Smooth muscle cell (in vitro differentiated cells): ENCODE measurements around the gene KIF26B. TPM values are rescaled to one million over a fixed set of nuclear protein-coding genes. Genes with fewer than 3 reads are reported as not detected.

ENCODE experiments used
- DNase-seq: peaks from one replicate; lab custom pipeline; 2025; ENCODE audit not compliant: unreplicated experiment; lab: John Stamatoyannopoulos, UW
- H2AFZ ChIP-seq: fragments of 200-600 bp; sonication (generic); 2 replicates; pipeline ENCODE4 v1.6.0; 2016; ENCODE audit warnings: antibody characterized with exemption, low read depth, mild to moderate bottlenecking
- H3F3A ChIP-seq: fragments of 200-600 bp; sonication (generic); 2 replicates; pipeline ENCODE4 v1.6.0; 2017; ENCODE audit warnings: antibody characterized with exemption, low read depth
- H3K27ac ChIP-seq: fragments of 200-600 bp; sonication (generic); 2 replicates; pipeline ENCODE4 v1.5.1; 2016; ENCODE audit warnings: low read depth, mild to moderate bottlenecking
- H3K27me3 ChIP-seq: fragments of 200-600 bp; sonication (generic); 2 replicates; pipeline ENCODE4 v1.6.1; 2016; ENCODE audit warnings: low read depth, mild to moderate bottlenecking
- H3K36me3 ChIP-seq: fragments of 200-600 bp; sonication (generic); 2 replicates; pipeline ENCODE4 v1.5.1; 2016; ENCODE audit warnings: low read depth
- H3K4me1 ChIP-seq: fragments of 200-600 bp; sonication (generic); 2 replicates; pipeline ENCODE4 v1.5.1; 2016; ENCODE audit warnings: low read depth
- H3K4me2 ChIP-seq: fragments of 200-600 bp; sonication (generic); 2 replicates; pipeline ENCODE4 v1.6.0; 2016; ENCODE audit warnings: mild to moderate bottlenecking
- H3K4me3 ChIP-seq: fragments of 200-600 bp; sonication (generic); 2 replicates; pipeline ENCODE4 v1.5.1; 2016; ENCODE audit warnings: mild to moderate bottlenecking
- H3K79me2 ChIP-seq: fragments of 200-600 bp; sonication (generic); 2 replicates; pipeline ENCODE4 v1.6.0; 2016; ENCODE audit warnings: low read depth, mild to moderate bottlenecking
- H3K9ac ChIP-seq: fragments of 200-600 bp; sonication (generic); 2 replicates; pipeline ENCODE4 v1.6.0; 2016; ENCODE audit warnings: low read depth
- H3K9me3 ChIP-seq: fragments of 200-600 bp; sonication (generic); replicated peaks from 2 replicates; pipeline ENCODE4 v1.5.1; 2016; ENCODE audit warnings: low read depth
- H4K20me1 ChIP-seq: fragments of 200-600 bp; sonication (generic); 2 replicates; pipeline ENCODE4 v1.6.0; 2016; ENCODE audit warnings: low read depth
- WGBS: methylation state at CpG from one replicate; pipeline ENCODE4 v1.1.7; 2016; ENCODE audit warnings: low lambda C conversion rate; 5-methylcytosine and 5-hydroxymethylcytosine counted together
- polyA plus RNA-seq: library from polyadenylated mRNA; unstranded; fragments of >200 nt; fragmentation: Nextera tagmentation; extraction: Ambion mirVana; gene quantifications from 2 replicates; pipeline ENCODE4 v1.2.1, GENCODE V29; 2016
- total RNA-seq: library from RNA; depleted of rRNA; stranded (reverse); fragments of >200 nt; gene quantifications from 2 replicates; pipeline ENCODE4 v1.2.3, GENCODE V29; 2014
- TF ChIP-seq, protein P1 (sequence below): fragments of 200-600 bp; sonication (generic); IDR thresholded peaks from 2 replicates; pipeline ENCODE4 v1.5.1; 2017; ENCODE audit warnings: borderline replicate concordance, mild to moderate bottlenecking, antibody characterized with exemption; ENCODE audit not compliant: insufficient read depth, poor library complexity, severe bottlenecking

Gene KIF26B
- total and polyA plus RNA-seq, 2 experiments from 2014 or later = 24.9 to 43.3 TPM

DNA sequence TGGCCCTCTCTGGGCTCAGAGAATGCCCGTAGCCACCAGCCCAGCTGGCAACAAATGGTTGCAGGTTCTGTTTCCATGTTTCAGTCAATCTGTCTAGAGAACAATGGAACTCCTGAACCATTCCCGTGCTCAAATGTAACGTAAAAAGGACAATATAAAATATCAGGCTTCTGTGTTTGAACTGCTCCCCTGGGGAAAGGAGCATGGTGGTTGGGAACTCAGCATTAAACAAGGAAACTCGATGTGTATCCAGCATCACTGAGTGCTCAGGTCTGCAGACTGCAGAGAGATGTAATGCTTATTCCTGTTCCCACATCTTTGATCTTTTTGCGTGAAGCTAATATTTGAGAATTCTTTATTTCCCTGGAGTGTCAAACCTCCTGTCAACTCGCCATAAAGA lies 326.5 kb downstream of the KIF26B start:
- H3K27me3 ChIP-seq = no peaks in the 10 kb centered on the region
- H3K9ac ChIP-seq = no peak overlapping the region
- no peaks in the 10 kb centered on the region for H3K9me3 ChIP-seq
- TF ChIP-seq, protein P1, sequence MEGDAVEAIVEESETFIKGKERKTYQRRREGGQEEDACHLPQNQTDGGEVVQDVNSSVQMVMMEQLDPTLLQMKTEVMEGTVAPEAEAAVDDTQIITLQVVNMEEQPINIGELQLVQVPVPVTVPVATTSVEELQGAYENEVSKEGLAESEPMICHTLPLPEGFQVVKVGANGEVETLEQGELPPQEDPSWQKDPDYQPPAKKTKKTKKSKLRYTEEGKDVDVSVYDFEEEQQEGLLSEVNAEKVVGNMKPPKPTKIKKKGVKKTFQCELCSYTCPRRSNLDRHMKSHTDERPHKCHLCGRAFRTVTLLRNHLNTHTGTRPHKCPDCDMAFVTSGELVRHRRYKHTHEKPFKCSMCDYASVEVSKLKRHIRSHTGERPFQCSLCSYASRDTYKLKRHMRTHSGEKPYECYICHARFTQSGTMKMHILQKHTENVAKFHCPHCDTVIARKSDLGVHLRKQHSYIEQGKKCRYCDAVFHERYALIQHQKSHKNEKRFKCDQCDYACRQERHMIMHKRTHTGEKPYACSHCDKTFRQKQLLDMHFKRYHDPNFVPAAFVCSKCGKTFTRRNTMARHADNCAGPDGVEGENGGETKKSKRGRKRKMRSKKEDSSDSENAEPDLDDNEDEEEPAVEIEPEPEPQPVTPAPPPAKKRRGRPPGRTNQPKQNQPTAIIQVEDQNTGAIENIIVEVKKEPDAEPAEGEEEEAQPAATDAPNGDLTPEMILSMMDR = no peak
- H3K4me1 ChIP-seq = peaks cover 4% of the 10 kb centered on the region
- peaks cover 12% of the 10 kb centered on the region for H3F3A ChIP-seq
- H2AFZ ChIP-seq = no peak overlapping the region
- H3K4me3 ChIP-seq = no peak overlapping the region
- H4K20me1 ChIP-seq = peaks cover 86% of the 10 kb centered on the region
- H3K36me3 ChIP-seq = no peaks in the 10 kb centered on the region
- H3K79me2 ChIP-seq = peaks cover 37% of the 10 kb centered on the region
- H3K27ac ChIP-seq = no peak overlapping the region
- no peak for DNase-seq
- no peak overlapping the region for H3K4me2 ChIP-seq
- 67% methylated on average over 6 of the region's 6 CpGs for WGBS

DNA sequence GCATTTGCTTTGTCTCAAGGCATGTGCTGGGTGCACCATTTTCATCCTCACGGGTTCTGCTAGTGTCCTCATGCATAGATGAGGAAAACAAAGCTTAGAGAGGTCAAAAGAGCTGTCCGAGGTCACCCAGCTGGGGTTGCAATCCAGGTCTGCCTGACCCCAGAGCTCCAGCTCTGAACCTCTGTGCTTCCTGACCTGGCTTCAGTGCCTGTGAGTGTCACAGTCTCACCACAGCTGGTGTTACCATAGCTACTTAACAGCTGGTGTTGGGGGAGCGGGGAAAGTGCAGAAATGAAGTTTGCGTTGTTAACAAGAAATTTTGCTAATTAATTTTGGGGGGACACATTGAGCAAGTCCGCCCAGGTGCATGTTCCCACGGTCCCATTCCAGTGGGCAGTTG lies 328.5 kb downstream of the KIF26B start:
- no peak overlapping the region for H3K27ac ChIP-seq
- peaks cover 4% of the 10 kb centered on the region for H3K4me1 ChIP-seq
- peaks cover 12% of the 10 kb centered on the region for H3F3A ChIP-seq
- no peaks in the 10 kb centered on the region for H3K9me3 ChIP-seq
- H3K79me2 ChIP-seq = peaks cover 24% of the 10 kb centered on the region
- no peaks in the 10 kb centered on the region for H3K36me3 ChIP-seq
- H2AFZ ChIP-seq = no peak overlapping the region
- no peaks in the 10 kb centered on the region for H3K27me3 ChIP-seq
- TF ChIP-seq, protein P1 = no peak
- DNase-seq = no peak
- no peak overlapping the region for H3K9ac ChIP-seq
- no peak overlapping the region for H3K4me3 ChIP-seq
- no peak overlapping the region for H3K4me2 ChIP-seq
- peaks cover 86% of the 10 kb centered on the region for H4K20me1 ChIP-seq
- 89% methylated on average over 6 of the region's 6 CpGs for WGBS

DNA sequence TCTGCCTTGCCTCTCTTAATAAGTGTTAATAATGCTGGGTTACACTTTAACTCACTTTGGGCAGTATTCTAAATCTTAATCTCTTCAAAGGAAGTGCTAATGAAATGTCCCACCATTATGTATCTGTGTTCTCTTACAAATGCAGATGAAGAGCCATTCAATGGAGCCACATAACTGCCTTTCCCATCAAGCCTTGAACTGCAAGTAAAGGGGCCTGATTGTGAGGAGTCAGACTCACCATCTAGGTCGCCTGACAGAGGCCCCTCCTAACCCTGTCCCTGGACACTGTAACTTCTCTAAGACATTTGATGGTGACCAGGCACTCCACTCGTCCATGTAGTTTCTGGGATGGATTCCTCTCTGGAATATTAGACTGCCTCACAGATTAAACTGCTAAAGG lies 329.4 kb downstream of the KIF26B start:
- Histone ChIP-seq H3K4me3 (no peak overlapping the region), H3K36me3 (no peaks in the 10 kb centered on the region), H2AFZ (no peak overlapping the region), H3K9me3 (no peaks in the 10 kb centered on the region), H4K20me1 (peaks cover 87% of the 10 kb centered on the region), H3K4me2 (no peak overlapping the region), H3K9ac (no peak overlapping the region), H3K27me3 (no peaks in the 10 kb centered on the region), H3K79me2 (peaks cover 20% of the 10 kb centered on the region), H3K27ac (no peak overlapping the region), H3K4me1 (peaks cover 9% of the 10 kb centered on the region), H3F3A (peaks cover 19% of the 10 kb centered on the region)
- no peak for DNase-seq
- 33% methylated on average over 2 of the region's 2 CpGs for WGBS
- TF ChIP-seq, protein P1 = no peak

DNA sequence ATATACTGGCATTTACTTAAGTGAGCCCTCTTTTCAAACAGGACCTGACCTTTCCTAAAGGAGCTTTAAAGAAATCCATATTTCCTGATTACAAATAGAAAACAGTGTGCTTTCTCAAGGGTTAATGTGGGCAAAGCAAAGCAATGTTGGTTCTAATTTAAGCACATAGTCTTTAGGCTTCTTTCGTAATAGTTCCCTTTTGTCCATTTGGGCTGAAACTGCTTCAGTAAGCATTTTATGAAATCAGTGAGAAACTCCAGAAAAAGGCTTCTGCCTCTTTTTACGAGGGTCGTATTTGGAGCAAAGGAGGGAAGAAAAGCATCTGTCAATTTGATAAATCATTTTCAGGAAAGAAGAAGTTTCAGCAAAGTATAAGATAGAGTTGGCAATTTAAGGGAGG lies 331.2 kb downstream of the KIF26B start:
- TF ChIP-seq, protein P1 = no peak
- Histone ChIP-seq H3K9me3 (no peaks in the 10 kb centered on the region), H3K4me2 (peak overlapping the region; percentile 70), H3F3A (peaks cover 19% of the 10 kb centered on the region), H3K36me3 (no peaks in the 10 kb centered on the region), H3K27me3 (no peaks in the 10 kb centered on the region), H2AFZ (no peak overlapping the region), H3K4me1 (peaks cover 9% of the 10 kb centered on the region), H3K9ac (no peak overlapping the region), H3K79me2 (peaks cover 5% of the 10 kb centered on the region), H3K4me3 (no peak overlapping the region), H3K27ac (no peak overlapping the region), H4K20me1 (peaks cover 85% of the 10 kb centered on the region)
- no peak for DNase-seq
- WGBS = 17% methylated on average over 3 of the region's 3 CpGs
